22Rv1 (cell line): Measurements from ENCODE around the gene LEFTY2.

Experiments used
- H3K27ac ChIP-seq: fragments of 450-650 bp; 2 replicates; pipeline ENCODE4 v1.5.1; 2017
- CTCF ChIP-seq: fragments of 450-650 bp; IDR thresholded peaks from 2 replicates; pipeline ENCODE4 v1.5.1; 2017; ENCODE audit warnings: mild to moderate bottlenecking
- ZFX ChIP-seq: fragments of 450-650 bp; IDR thresholded peaks from 2 replicates; pipeline ENCODE4 v1.6.1; 2017; ENCODE audit warnings: antibody characterized with exemption, borderline replicate concordance

The LEFTY2 gene

DNA sequence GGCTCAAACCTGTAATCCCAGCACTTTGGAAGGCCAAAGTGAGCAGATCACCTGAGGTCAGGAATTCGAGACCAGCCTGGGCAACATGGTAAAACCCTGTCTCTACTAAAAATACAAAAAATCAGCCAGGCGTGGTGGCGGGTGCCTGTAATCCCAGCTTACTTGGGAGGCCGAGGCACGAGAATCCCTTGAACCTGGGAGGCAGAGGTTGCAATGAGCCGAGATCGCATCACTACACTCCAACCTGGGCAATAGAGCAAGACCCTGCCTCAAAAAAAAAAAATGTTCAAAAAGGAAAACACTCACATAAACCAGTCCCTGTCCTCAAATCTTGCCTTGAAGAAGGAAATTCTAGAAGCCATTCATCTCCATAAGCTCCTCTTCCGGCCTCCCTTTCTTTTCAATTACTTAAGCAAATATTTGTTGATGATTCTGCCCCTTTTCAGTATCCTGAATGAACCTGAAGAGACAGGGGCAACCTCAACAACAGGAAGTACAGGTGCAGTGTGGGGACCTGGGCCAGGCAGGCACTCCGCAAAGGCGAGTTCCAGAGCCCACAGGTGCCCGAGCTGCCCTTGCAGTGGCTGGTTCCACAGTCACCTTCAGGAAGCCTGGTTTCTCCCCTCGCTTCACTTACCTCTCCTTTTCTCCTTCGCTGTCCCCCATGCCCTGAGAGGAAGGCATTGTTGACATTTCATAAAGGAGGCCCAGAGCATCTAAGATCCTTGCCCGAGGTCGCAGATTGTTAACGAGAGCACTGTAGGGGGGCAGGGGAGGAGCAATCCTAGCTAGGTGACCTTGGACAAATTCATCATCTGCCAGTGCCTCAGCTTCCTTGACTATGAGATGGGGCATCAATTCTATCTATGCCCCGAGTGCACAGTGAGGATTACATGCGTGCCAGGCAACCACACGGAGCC, 43.2 kb downstream of the LEFTY2 start:
- TF ChIP-seq CTCF (no peak), ZFX (no peak)
- H3K27ac ChIP-seq: peak overlapping the region; percentile 38

DNA sequence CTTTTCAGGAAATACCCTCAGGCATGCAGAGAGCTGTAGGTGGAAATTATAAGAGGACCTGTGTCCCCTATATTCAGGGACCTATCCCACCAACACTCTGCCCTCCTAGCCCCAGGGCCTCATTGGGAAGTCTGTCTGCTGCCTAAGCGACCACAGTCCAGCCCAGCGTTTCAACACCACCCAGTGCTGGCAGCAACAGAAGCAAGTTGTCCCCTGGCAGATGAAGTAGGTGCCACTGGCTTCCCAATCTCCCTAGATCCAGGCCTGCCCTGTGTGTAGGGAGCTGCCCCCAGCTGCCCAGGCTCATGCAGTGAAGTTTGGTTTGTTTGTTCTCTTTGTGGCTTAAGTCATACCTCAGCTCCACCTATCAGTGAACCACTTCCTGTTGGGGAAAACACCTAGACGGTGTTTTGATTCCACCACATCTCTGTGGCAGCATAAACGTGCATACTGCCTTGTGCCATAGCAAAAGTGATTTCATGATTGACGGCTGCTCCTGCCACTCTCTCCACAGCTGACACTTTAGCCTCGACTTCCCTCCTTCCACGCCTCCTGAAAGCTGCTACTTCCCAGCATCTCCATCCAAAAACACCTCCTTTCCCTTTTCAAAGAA, 44.0 kb downstream of the LEFTY2 start:
- TF ChIP-seq CTCF (no peak), ZFX (no peak)
- H3K27ac ChIP-seq: peak overlapping the region; percentile 38

DNA sequence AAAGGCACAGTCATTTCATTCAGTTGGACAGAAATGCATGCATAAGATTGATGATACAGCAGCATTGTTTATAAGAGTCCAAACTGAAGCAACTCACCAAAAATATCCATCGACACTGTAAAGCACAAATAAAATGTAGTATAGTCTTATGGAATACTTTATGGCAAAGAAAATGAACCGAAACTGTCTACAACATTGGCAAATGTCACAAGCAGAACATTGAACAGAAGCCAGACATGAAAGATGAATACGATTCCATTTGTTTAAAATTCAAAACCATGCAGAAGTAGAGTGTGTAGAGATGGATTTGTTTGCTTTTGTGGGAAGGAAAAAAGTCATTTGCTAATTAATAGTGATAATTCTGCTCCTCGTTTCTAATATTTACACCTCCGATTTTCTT, 44.5 kb downstream of the LEFTY2 start:
- peak overlapping the region; percentile 38 for H3K27ac ChIP-seq
- TF ChIP-seq CTCF (no peak), ZFX (no peak)

DNA sequence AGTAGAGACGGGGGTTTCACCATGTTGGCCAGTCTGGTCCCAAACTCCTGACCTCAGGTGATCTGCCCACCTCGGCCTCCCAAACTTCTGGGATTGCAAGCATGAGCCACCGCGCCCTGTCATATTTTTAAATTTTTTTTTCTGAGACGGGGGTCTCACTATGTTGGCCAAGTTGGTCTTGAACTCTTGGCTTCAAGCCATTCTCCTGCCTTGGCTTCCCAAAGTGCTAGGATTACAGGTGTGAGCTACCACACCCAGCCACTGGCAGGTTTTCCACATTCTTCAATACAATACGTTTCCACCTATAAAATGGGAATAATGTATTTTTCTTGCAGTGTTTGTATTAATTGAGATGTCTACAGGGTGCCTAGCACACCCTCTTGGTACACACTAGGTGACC, 48.7 kb downstream of the LEFTY2 start:
- no peak overlapping the region for H3K27ac ChIP-seq
- TF ChIP-seq CTCF: no peak

GRCh38 chr1:225891229-225891972, 49.6 kb downstream of the LEFTY2 start:
- peak overlapping the region; percentile 42 for H3K27ac ChIP-seq
- TF ChIP-seq ZFX (no peak), CTCF (no peak)

DNA sequence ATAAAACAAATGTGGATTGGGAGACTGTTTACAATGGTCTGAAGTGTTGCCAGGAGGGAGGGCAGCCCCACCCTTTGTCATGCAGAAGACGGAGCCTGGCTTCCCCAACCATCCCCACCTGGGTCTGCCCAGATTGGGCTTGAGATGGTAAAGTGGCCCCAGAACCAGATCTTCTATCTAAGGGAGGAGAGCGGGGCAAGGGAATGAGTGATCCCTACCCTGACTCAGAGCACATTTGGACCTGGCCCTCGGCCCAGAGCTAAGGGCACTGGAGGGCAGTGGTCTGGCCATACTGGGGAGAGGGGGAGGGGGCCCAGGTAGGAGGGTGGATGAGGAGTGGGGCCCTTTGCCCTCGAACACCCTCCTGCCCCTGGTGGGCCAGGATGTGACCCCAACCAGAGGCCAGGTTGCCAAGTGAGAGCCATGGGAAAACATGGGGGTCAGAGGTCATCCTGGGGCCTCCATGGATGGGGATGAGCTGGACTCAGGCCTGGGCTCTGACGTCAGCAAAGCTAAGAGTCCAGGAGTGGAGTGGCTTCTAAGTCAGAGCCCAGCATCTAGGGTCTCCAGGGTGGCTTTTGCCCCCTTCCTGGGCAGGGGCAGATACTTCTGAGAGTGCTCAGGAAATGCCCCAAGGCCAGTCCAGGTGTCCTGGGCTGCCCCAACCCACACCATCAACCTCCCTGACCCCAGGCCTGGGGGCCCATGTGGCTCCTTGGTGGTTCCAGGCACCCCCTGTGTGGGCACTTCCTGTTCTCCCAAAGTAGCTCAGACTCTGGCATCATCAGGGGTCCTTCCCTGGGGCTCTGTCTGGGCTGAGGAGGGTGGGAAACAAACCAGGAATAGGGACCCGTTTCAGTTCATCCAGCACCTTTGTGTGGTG, 50.4 kb downstream of the LEFTY2 start:
- TF ChIP-seq CTCF (no peak), ZFX (no peak)
- peak overlapping the region; percentile 42 for H3K27ac ChIP-seq
